GM19025 (cell line): ENCODE measurements around the gene SERPINA3.
"Not testable (repeated sequence)": the region's sequence is repeated elsewhere in the genome, so short reads cannot be mapped to it uniquely, and the experiment has no call there.

Experiments
- ATAC-seq: cut with Tn5 transposase; IDR thresholded peaks from one replicate; pipeline ENCODE4 v1.9.1; 2021; ENCODE audit warnings: mild to moderate bottlenecking, low read depth, moderate library complexity; ENCODE audit not compliant: unreplicated experiment

The SERPINA3 gene

GRCh38 chr14:94630396-94630795 is 18.2 kb downstream of the SERPINA3 start:
- ATAC-seq = no peak

GRCh38 chr14:94631050-94631449 is 18.9 kb downstream of the SERPINA3 start:
- no peak for ATAC-seq

- no peak for ATAC-seq
Observed at GRCh38 chr14:94631536-94632304, 19.5 kb downstream of the SERPINA3 start.

- ATAC-seq = no peak
Observed at GRCh38 chr14:94632305-94632590, 20.1 kb downstream of the SERPINA3 start.

- no peak for ATAC-seq
Observed at GRCh38 chr14:94633121-94633520, 20.9 kb downstream of the SERPINA3 start.

GRCh38 chr14:94635154-94635553 is 23.0 kb downstream of the SERPINA3 start:
- no peak for ATAC-seq

GRCh38 chr14:94636744-94637412 is 24.7 kb downstream of the SERPINA3 start:
- ATAC-seq = no peak

GRCh38 chr14:94637814-94638213 is 25.6 kb downstream of the SERPINA3 start:
- ATAC-seq = not testable (repeated sequence)

GRCh38 chr14:94638339-94638738 is 26.1 kb downstream of the SERPINA3 start:
- ATAC-seq = no peak

GRCh38 chr14:94638961-94639817 is 27.0 kb downstream of the SERPINA3 start:
- no peak for ATAC-seq

- ATAC-seq = no peak
Observed at GRCh38 chr14:94640721-94641631, 28.8 kb downstream of the SERPINA3 start.

- no peak for ATAC-seq
Observed at GRCh38 chr14:94641632-94641955, 29.4 kb downstream of the SERPINA3 start.

- ATAC-seq = no peak
Observed at GRCh38 chr14:94643316-94644101, 31.3 kb downstream of the SERPINA3 start.

GRCh38 chr14:94644102-94644535 is 31.9 kb downstream of the SERPINA3 start:
- ATAC-seq = no peak

GRCh38 chr14:94646066-94646465 is 33.9 kb downstream of the SERPINA3 start:
- ATAC-seq = no peak

- ATAC-seq = no peak
Observed at GRCh38 chr14:94646481-94646880, 34.3 kb downstream of the SERPINA3 start.

- ATAC-seq = no peak
Observed at GRCh38 chr14:94648801-94649200, 36.6 kb downstream of the SERPINA3 start.

- no peak for ATAC-seq
Observed at GRCh38 chr14:94649543-94650443, 37.6 kb downstream of the SERPINA3 start.

- ATAC-seq = no peak
Observed at GRCh38 chr14:94650444-94650775, 38.2 kb downstream of the SERPINA3 start.
